Mesenchymal stem cell (in vitro differentiated cells and primary cell): ENCODE data around the gene MAMDC4.

Experiments used
- DNase-seq: peaks from one replicate; pipeline ENCODE4 v3.0.0-alpha.2; 2013
- H2AFZ ChIP-seq: one replicate; pipeline ENCODE4 v1.6.1; 2013; ENCODE audit warnings: low read depth, mild to moderate bottlenecking, control low read depth, inconsistent platforms, low read length, moderate library complexity
- H2AK5ac ChIP-seq: 2 replicates; pipeline ENCODE4 v1.6.1; 2013; ENCODE audit warnings: low read length, moderate library complexity, mild to moderate bottlenecking, inconsistent platforms; ENCODE audit not compliant: severe bottlenecking
- H2BK120ac ChIP-seq: one replicate; pipeline ENCODE4 v1.6.1; 2013; ENCODE audit warnings: low read depth, mild to moderate bottlenecking, inconsistent platforms, low read length, moderate library complexity
- H2BK12ac ChIP-seq, 2 experiments: one replicate each; pipeline ENCODE4 v1.6.1; 2013; ENCODE audit warnings: inconsistent platforms in 2 of 2, low read length in 2 of 2, mild to moderate bottlenecking in 2 of 2, moderate library complexity in 2 of 2, control low read depth in 1 of 2
- H2BK15ac ChIP-seq: one replicate; pipeline ENCODE4 v1.6.1; 2013; ENCODE audit warnings: mild to moderate bottlenecking, low read depth, inconsistent platforms; ENCODE audit not compliant: poor library complexity, severe bottlenecking
- H2BK5ac ChIP-seq: 2 replicates; pipeline ENCODE4 v1.6.1; 2013; ENCODE audit warnings: low read depth, mild to moderate bottlenecking, low read length, control low read depth, inconsistent platforms; ENCODE audit not compliant: poor library complexity, severe bottlenecking
- H3K14ac ChIP-seq, 2 experiments: one replicate each; pipeline ENCODE4 v1.6.1; 2013; ENCODE audit warnings: inconsistent platforms in 2 of 2, low read length in 2 of 2, control low read depth in 1 of 2, mild to moderate bottlenecking in 1 of 2, moderate library complexity in 1 of 2
- H3K18ac ChIP-seq, 2 experiments: one replicate each; pipeline ENCODE4 v1.6.1; 2013; ENCODE audit warnings: inconsistent platforms in 2 of 2, low read length in 2 of 2, control low read depth in 1 of 2, low read depth in 1 of 2, mild to moderate bottlenecking in 1 of 2
- H3K23ac ChIP-seq, 2 experiments: one replicate each; pipeline ENCODE4 v1.6.1; 2013; ENCODE audit warnings: inconsistent platforms in 2 of 2, low read length in 2 of 2, mild to moderate bottlenecking in 2 of 2, moderate library complexity in 2 of 2, control low read depth in 1 of 2
- H3K27ac ChIP-seq: 2 replicates; pipeline ENCODE4 v1.5.1; 2013; ENCODE audit warnings: mild to moderate bottlenecking, moderate library complexity, low read length, control low read depth, inconsistent platforms; ENCODE audit not compliant: poor library complexity, severe bottlenecking
- H3K27me3 ChIP-seq, 2 experiments: 2 replicates each; pipeline versions ENCODE4 v1.6.1 to v1.7.0; 2013; ENCODE audit warnings: low read length in 2 of 2, mild to moderate bottlenecking in 2 of 2, moderate library complexity in 2 of 2, control low read depth in 1 of 2, inconsistent platforms in 1 of 2; ENCODE audit not compliant: control insufficient read depth in 1 of 2, insufficient read depth in 1 of 2
- H3K36me3 ChIP-seq, 2 experiments: 2 replicates each; pipeline versions ENCODE4 v1.6.1 to v1.7.0; 2013; ENCODE audit warnings: low read length in 2 of 2, control low read depth in 1 of 2, inconsistent platforms in 1 of 2, low read depth in 1 of 2, mild to moderate bottlenecking in 1 of 2; ENCODE audit not compliant: insufficient read depth in 2 of 2, control insufficient read depth in 1 of 2
- H3K4ac ChIP-seq, 2 experiments: one replicate each; pipeline ENCODE4 v1.6.1; 2013; ENCODE audit warnings: inconsistent platforms in 2 of 2, low read length in 2 of 2, mild to moderate bottlenecking in 2 of 2, moderate library complexity in 2 of 2, control low read depth in 1 of 2, low read depth in 1 of 2
- H3K4me1 ChIP-seq: 2 replicates; pipeline ENCODE4 v1.6.1; 2013; ENCODE audit warnings: low read depth, low read length, control low read depth; ENCODE audit not compliant: control insufficient read depth, insufficient read depth
- H3K4me2 ChIP-seq: 2 replicates; pipeline ENCODE4 v1.6.1; 2013; ENCODE audit warnings: low read length, mild to moderate bottlenecking, inconsistent platforms; ENCODE audit not compliant: poor library complexity, severe bottlenecking
- H3K4me3 ChIP-seq, 2 experiments: 2 replicates each; pipeline versions ENCODE4 v1.5.1 to v1.7.0; 2013; ENCODE audit warnings: low read length in 2 of 2, mild to moderate bottlenecking in 2 of 2, control low read depth in 1 of 2, low read depth in 1 of 2; ENCODE audit not compliant: insufficient read depth in 1 of 2
- H3K79me1 ChIP-seq: replicated peaks from 2 replicates; pipeline ENCODE4 v1.6.1; 2013; ENCODE audit warnings: mild to moderate bottlenecking, control low read depth, low read length, inconsistent platforms; ENCODE audit not compliant: poor library complexity, severe bottlenecking
- H3K9ac ChIP-seq: 2 replicates; pipeline ENCODE4 v1.7.0; 2013; ENCODE audit warnings: mild to moderate bottlenecking, low read length, moderate library complexity
- H3K9me3 ChIP-seq: 2 replicates; pipeline ENCODE4 v1.7.0; 2013; ENCODE audit warnings: mild to moderate bottlenecking, low read length; ENCODE audit not compliant: control insufficient read depth
- H4K8ac ChIP-seq: one replicate; pipeline ENCODE4 v1.6.1; 2013; ENCODE audit warnings: inconsistent platforms, mild to moderate bottlenecking, low read length, moderate library complexity
- H4K91ac ChIP-seq: one replicate; pipeline ENCODE4 v1.6.1; 2013; ENCODE audit warnings: mild to moderate bottlenecking, low read length, inconsistent platforms
- WGBS: methylation state at CpG from one replicate; pipeline ENCODE4 v1.1.7; 2013; ENCODE audit warnings: mixed read lengths; 5-methylcytosine and 5-hydroxymethylcytosine counted together

Gene MAMDC4

GRCh38 chr9:136875155-136875554 is 23.0 kb downstream of the MAMDC4 start:
- Histone ChIP-seq H3K27ac (no peak overlapping the region), H2AFZ (no peak overlapping the region), H3K79me1 (no peaks in the 10 kb centered on the region), H2BK12ac (no peak overlapping the region), H4K91ac (no peak overlapping the region), H2BK120ac (no peak overlapping the region), H2BK5ac (no peak overlapping the region), H3K36me3 (no peaks in the 10 kb centered on the region), H3K4me2 (no peak overlapping the region), H4K8ac (no peak overlapping the region), H3K4me1 (no peaks in the 10 kb centered on the region), H3K18ac (no peak overlapping the region), H3K27me3 (peaks cover 0 to 4% of the 10 kb centered on the region in 2 experiments), H3K14ac (no peak overlapping the region), H3K9me3 (no peaks in the 10 kb centered on the region), H3K4me3 (no peak overlapping the region), H2BK15ac (no peak overlapping the region), H3K4ac (no peak overlapping the region), H3K23ac (no peak overlapping the region), H3K9ac (no peak overlapping the region), H2AK5ac (no peak overlapping the region)
- WGBS = 96% methylated on average over 6 of the region's 6 CpGs
- DNase-seq = no peak

GRCh38 chr9:136876476-136876875 is 24.3 kb downstream of the MAMDC4 start:
- Histone ChIP-seq H4K91ac (no peak overlapping the region), H3K27me3 (peaks cover 0 to 4% of the 10 kb centered on the region in 2 experiments), H2BK15ac (no peak overlapping the region), H3K9me3 (no peaks in the 10 kb centered on the region), H2BK5ac (no peak overlapping the region), H3K4me1 (peaks cover 2% of the 10 kb centered on the region), H2AFZ (no peak overlapping the region), H3K4ac (no peak overlapping the region), H3K4me2 (no peak overlapping the region), H3K14ac (no peak overlapping the region), H3K4me3 (no peak overlapping the region), H2AK5ac (no peak overlapping the region), H4K8ac (no peak overlapping the region), H3K27ac (no peak overlapping the region), H3K23ac (no peak overlapping the region), H3K9ac (no peak overlapping the region), H3K18ac (no peak overlapping the region), H2BK120ac (no peak overlapping the region), H2BK12ac (no peak overlapping the region), H3K79me1 (no peaks in the 10 kb centered on the region), H3K36me3 (no peaks in the 10 kb centered on the region)
- 89% methylated on average over 5 of the region's 5 CpGs for WGBS
- DNase-seq = no peak

GRCh38 chr9:136880651-136881050 is 28.5 kb downstream of the MAMDC4 start:
- no peak for DNase-seq
- Histone ChIP-seq H2AK5ac (no peak overlapping the region), H2BK5ac (no peak overlapping the region), H3K14ac (no peak overlapping the region), H3K4me3 (no peak overlapping the region), H3K18ac (no peak overlapping the region), H3K9me3 (no peaks in the 10 kb centered on the region), H3K27me3 (peaks cover 0 to 4% of the 10 kb centered on the region in 2 experiments), H3K4me2 (no peak overlapping the region), H3K9ac (no peak overlapping the region), H2AFZ (no peak overlapping the region), H3K27ac (no peak overlapping the region), H4K91ac (peak overlapping the region; percentile 8), H3K4me1 (peaks cover 26% of the 10 kb centered on the region), H3K4ac (no peak overlapping the region), H2BK15ac (no peak overlapping the region), H2BK12ac (peak overlapping the region in 1 of 2 experiments; percentile 59), H3K23ac (no peak overlapping the region), H4K8ac (no peak overlapping the region), H3K79me1 (peaks cover under 1% of the 10 kb centered on the region), H2BK120ac (no peak overlapping the region), H3K36me3 (no peaks in the 10 kb centered on the region)
- WGBS = 87% methylated on average over 11 of the region's 11 CpGs

- H3K9ac ChIP-seq = peak overlapping the region; percentile 79
- H2BK15ac ChIP-seq = no peak overlapping the region
- H3K18ac ChIP-seq = peak overlapping the region; percentile 26 to 99
- H4K8ac ChIP-seq = peak overlapping the region; percentile 98
- peak overlapping the region; percentile 60 for H2AFZ ChIP-seq
- H2BK12ac ChIP-seq = peak overlapping the region; percentile 18 to 99
- H2BK120ac ChIP-seq = peak overlapping the region; percentile 29
- no peak overlapping the region for H3K4me2 ChIP-seq
- WGBS = 20% methylated on average over 9 of the region's 9 CpGs
- DNase-seq = peak; percentile 84
- peak overlapping the region in 1 of 2 experiments; percentile 96 for H3K14ac ChIP-seq
- peak overlapping the region in 1 of 2 experiments; percentile 74 for H3K4me3 ChIP-seq
- no peaks in the 10 kb centered on the region for H3K9me3 ChIP-seq
- peak overlapping the region; percentile 96 for H4K91ac ChIP-seq
- no peaks in the 10 kb centered on the region for H3K36me3 ChIP-seq
- peak overlapping the region; percentile 16 to 94 for H3K4ac ChIP-seq
- no peak overlapping the region for H2AK5ac ChIP-seq
- H3K4me1 ChIP-seq = peaks cover 31% of the 10 kb centered on the region
- H2BK5ac ChIP-seq = no peak overlapping the region
- no peak overlapping the region for H3K23ac ChIP-seq
- peaks cover 0 to 1% of the 10 kb centered on the region in 2 experiments for H3K27me3 ChIP-seq
- H3K27ac ChIP-seq = no peak overlapping the region
- H3K79me1 ChIP-seq = peaks cover 5% of the 10 kb centered on the region
Measured at GRCh38 chr9:136881691-136882108, 29.6 kb downstream of the MAMDC4 start.
